Activated CD4-positive, alpha-beta T cell treated with anti-CD3 and anti-CD28 coated beads, Interleukin-2, amount 10 ng/mL, durations not matched to agents 24 days and 14 days (primary cell): ENCODE measurements around the gene WIF1. TPM values are rescaled to one million over a fixed set of nuclear protein-coding genes. Genes with fewer than 3 reads are reported as not detected.

Source experiments
- DNase-seq: peaks from one replicate; pipeline ENCODE4 v3.0.0; 2022
- H3K27ac Mint-ChIP-seq: one replicate; pipeline ENCODE4 v1.8.0; 2022; ENCODE audit warnings: mild to moderate bottlenecking, mixed read lengths
- H3K27me3 Mint-ChIP-seq: one replicate; pipeline ENCODE4 v1.8.0; 2022; ENCODE audit warnings: mixed read lengths
- H3K36me3 Mint-ChIP-seq: one replicate; pipeline ENCODE4 v1.8.0; 2022; ENCODE audit warnings: low read depth, mild to moderate bottlenecking, mixed read lengths
- H3K4me1 Mint-ChIP-seq: one replicate; pipeline ENCODE4 v1.8.0; 2021; ENCODE audit warnings: mixed read lengths
- H3K4me3 Mint-ChIP-seq: one replicate; pipeline ENCODE4 v1.8.0; 2022; ENCODE audit warnings: mild to moderate bottlenecking, moderate library complexity, mixed read lengths
- H3K9me3 Mint-ChIP-seq: one replicate; pipeline ENCODE4 v1.8.0; 2021; ENCODE audit warnings: mixed read lengths
- intact Hi-C: fragments of 100-400 bp; cut with micrococcal nuclease; formaldehyde crosslinking; loops from one replicate; pipeline ENCODE4 v1.15.1; 2023
- total RNA-seq: library from RNA; stranded (reverse); gene quantifications from 2 replicates; pipeline ENCODE4 v1.2.3, GENCODE V29; 2022

Gene WIF1
- total RNA-seq, 1 donor from 2014 or later: not detected

DNA sequence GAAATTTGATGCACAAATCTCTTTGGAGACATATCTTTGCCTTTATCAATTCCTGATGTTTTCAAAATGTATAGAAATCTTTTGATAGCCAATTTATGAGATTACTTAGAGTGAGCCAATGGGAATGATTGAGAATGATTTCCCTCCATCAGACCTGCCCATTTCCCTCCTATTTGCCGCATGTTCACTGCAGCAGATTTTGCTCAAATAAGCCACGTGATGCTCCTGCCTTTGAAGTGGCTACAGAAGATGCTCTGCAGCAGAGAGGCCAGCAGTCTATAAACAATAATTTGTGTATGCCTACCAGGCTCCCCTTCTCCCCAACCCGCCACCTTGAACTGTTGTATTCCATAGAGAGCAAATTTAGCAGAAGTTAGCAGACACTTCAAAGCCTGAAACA lies 21.9 kb downstream of the WIF1 start:
- H3K27ac Mint-ChIP-seq: no peak overlapping the region
- H3K9me3 Mint-ChIP-seq: no peaks in the 10 kb centered on the region
- peaks cover 38% of the 10 kb centered on the region for H3K27me3 Mint-ChIP-seq
- no peaks in the 10 kb centered on the region for H3K36me3 Mint-ChIP-seq
- no peak overlapping the region for H3K4me3 Mint-ChIP-seq
- no peaks in the 10 kb centered on the region for H3K4me1 Mint-ChIP-seq
- intact Hi-C loops: no loop called here
- peak; percentile 45 for DNase-seq

- Mint-ChIP-seq H3K36me3 (no peaks in the 10 kb centered on the region), H3K27me3 (peaks cover 40% of the 10 kb centered on the region), H3K27ac (no peak overlapping the region), H3K4me1 (no peaks in the 10 kb centered on the region), H3K4me3 (no peak overlapping the region), H3K9me3 (no peaks in the 10 kb centered on the region)
- intact Hi-C loops: no loop called here
- DNase-seq: no peak
Measured at GRCh38 chr12:65098364-65098763, 22.7 kb downstream of the WIF1 start.

- peaks cover 35% of the 10 kb centered on the region for H3K27me3 Mint-ChIP-seq
- intact Hi-C loops: no loop called here
- H3K4me3 Mint-ChIP-seq: no peak overlapping the region
Measured at GRCh38 chr12:65094722-65095121, 26.4 kb downstream of the WIF1 start.

DNA sequence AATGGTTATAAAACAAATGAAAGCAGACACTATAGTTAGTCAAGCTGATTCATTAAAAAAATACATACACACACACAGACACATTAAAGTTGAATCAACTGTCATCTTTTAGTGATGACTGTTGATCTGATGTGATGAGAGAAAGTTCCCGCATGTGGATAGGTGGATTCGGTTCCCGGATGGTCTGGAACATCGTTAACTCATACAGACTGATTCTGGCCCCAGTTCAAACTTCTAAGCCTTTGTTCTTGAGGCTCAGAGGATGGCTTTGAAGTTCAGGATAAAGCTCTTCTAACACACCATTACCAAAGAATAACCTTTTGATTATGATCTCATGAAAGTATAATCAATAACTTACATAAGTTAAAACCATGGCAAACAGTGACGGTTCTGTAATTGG lies 27.5 kb downstream of the WIF1 start:
- no peak for DNase-seq
- intact Hi-C loops: no loop called here
- Mint-ChIP-seq H3K4me1 (no peaks in the 10 kb centered on the region), H3K4me3 (no peak overlapping the region), H3K9me3 (no peaks in the 10 kb centered on the region), H3K27ac (no peak overlapping the region), H3K36me3 (no peaks in the 10 kb centered on the region), H3K27me3 (peaks cover 26% of the 10 kb centered on the region)

More at GRCh38 chr12:65094722-65095121, 26.4 kb downstream of the WIF1 start:
- no peak for DNase-seq
- no peak overlapping the region for H3K27ac Mint-ChIP-seq
- H3K36me3 Mint-ChIP-seq: no peaks in the 10 kb centered on the region
- H3K4me1 Mint-ChIP-seq: no peaks in the 10 kb centered on the region
- H3K9me3 Mint-ChIP-seq: no peaks in the 10 kb centered on the region

GRCh38 chr12:65090461-65090860 lies 30.6 kb downstream of the WIF1 start:
- Mint-ChIP-seq H3K36me3 (no peaks in the 10 kb centered on the region), H3K4me3 (no peak overlapping the region), H3K9me3 (no peaks in the 10 kb centered on the region), H3K27me3 (peaks cover 17% of the 10 kb centered on the region), H3K4me1 (no peaks in the 10 kb centered on the region), H3K27ac (no peak overlapping the region)
- DNase-seq: no peak
- intact Hi-C loops: no loop called here

DNA sequence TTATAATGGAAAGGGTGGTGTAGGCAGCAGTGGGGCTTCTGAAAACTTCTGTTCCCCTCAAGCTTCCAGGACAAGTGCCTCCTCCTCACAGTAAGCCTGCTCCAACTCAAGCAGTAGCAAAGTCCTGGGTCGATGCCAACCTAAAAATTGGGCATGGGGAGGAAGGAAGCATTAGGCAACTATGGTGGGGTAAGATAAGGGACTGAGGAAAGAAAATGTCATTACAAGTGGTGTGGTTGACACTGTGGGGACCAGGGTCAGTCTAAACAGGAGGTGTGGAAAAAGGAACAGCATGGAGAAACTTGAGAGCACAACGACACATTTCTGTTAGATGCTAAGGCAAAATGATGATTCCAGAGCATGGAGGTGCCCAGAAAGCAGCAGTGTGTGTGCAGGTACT lies 34.9 kb downstream of the WIF1 start:
- H3K4me1 Mint-ChIP-seq: no peaks in the 10 kb centered on the region
- intact Hi-C loops: no loop called here
- no peak overlapping the region for H3K27ac Mint-ChIP-seq
- H3K36me3 Mint-ChIP-seq: no peaks in the 10 kb centered on the region
- DNase-seq: no peak
- H3K27me3 Mint-ChIP-seq: peaks cover 27% of the 10 kb centered on the region
- no peak overlapping the region for H3K4me3 Mint-ChIP-seq
- H3K9me3 Mint-ChIP-seq: no peaks in the 10 kb centered on the region

GRCh38 chr12:65084579-65084978 lies 36.5 kb downstream of the WIF1 start:
- H3K27ac Mint-ChIP-seq: no peak overlapping the region
- intact Hi-C loops: no loop called here
- H3K9me3 Mint-ChIP-seq: no peaks in the 10 kb centered on the region
- peaks cover 30% of the 10 kb centered on the region for H3K27me3 Mint-ChIP-seq
- no peaks in the 10 kb centered on the region for H3K36me3 Mint-ChIP-seq
- no peak overlapping the region for H3K4me3 Mint-ChIP-seq
- H3K4me1 Mint-ChIP-seq: no peaks in the 10 kb centered on the region
- DNase-seq: no peak

GRCh38 chr12:65083581-65083980 lies 37.5 kb downstream of the WIF1 start:
- intact Hi-C loops: no loop called here
- H3K4me3 Mint-ChIP-seq: no peak overlapping the region
- no peak for DNase-seq
- H3K27me3 Mint-ChIP-seq: peaks cover 30% of the 10 kb centered on the region
- no peak overlapping the region for H3K27ac Mint-ChIP-seq
- H3K9me3 Mint-ChIP-seq: no peaks in the 10 kb centered on the region
- no peaks in the 10 kb centered on the region for H3K4me1 Mint-ChIP-seq
- no peaks in the 10 kb centered on the region for H3K36me3 Mint-ChIP-seq

DNA sequence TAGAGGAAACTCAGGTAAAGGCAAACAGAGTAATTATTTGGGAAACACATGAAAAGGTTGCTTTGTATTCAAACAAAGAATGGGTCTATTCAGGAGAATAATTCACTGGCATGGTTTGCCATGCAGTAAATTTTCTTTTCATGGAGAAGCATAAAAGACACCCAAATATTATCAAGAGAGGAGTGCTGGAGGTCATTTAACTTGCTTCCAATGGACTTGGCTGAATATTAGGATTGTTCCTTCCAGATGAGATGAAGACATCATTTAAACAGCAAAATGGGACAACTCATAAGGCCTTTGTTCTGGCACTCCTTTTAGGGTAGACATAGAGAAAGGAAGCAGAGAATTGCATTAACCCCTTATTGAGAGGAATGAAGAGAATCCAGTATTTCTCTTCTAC lies 38.7 kb downstream of the WIF1 start:
- peaks cover 34% of the 10 kb centered on the region for H3K27me3 Mint-ChIP-seq
- no peak overlapping the region for H3K27ac Mint-ChIP-seq
- no peak for DNase-seq
- H3K4me1 Mint-ChIP-seq: no peaks in the 10 kb centered on the region
- intact Hi-C loops: no loop called here
- no peaks in the 10 kb centered on the region for H3K9me3 Mint-ChIP-seq
- no peaks in the 10 kb centered on the region for H3K36me3 Mint-ChIP-seq
- H3K4me3 Mint-ChIP-seq: no peak overlapping the region

DNA sequence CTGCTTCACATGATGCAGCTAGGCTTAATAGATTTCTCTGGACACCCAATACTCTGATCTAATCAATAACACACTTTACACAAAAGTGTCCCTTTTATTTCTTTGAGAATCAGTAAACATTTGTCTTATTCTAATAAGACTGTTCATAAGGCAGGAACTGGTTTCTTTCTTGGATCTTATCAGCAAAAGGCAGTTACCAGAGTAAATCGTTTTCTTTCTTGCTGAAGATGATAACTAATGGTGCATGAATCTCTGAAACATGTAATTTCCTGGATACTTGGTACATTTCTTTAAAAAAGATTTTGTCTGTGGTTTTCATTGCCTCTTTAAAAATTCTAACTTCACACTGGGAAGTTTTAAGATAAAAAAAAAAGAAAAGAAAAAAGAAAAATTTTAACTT lies 39.6 kb downstream of the WIF1 start:
- H3K4me1 Mint-ChIP-seq: no peaks in the 10 kb centered on the region
- no peak overlapping the region for H3K27ac Mint-ChIP-seq
- DNase-seq: no peak
- no peaks in the 10 kb centered on the region for H3K36me3 Mint-ChIP-seq
- H3K27me3 Mint-ChIP-seq: peaks cover 33% of the 10 kb centered on the region
- intact Hi-C loops: no loop called here
- no peaks in the 10 kb centered on the region for H3K9me3 Mint-ChIP-seq
- H3K4me3 Mint-ChIP-seq: no peak overlapping the region

DNA sequence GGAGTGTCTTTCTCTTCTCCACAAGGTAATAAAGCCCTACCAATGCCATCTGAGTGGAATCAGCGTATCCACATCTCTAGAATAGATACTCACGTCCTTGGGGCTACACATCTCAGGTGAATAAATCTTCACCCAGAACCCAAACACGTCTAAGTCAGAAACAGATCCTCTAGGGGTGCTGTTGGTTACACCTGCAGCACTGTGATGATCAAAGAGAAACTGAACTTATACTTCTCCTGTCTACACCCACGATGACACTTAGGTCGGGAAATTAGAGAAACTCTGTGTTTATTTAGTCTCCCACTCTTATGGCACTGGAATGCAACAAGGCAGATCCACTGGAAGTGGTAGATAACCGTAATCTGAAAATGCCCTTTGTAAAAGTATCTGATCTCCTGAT lies 46.2 kb downstream of the WIF1 start:
- no peaks in the 10 kb centered on the region for H3K9me3 Mint-ChIP-seq
- peaks cover 16% of the 10 kb centered on the region for H3K27me3 Mint-ChIP-seq
- no peak overlapping the region for H3K27ac Mint-ChIP-seq
- intact Hi-C loops: no loop called here
- H3K4me3 Mint-ChIP-seq: no peak overlapping the region
- no peaks in the 10 kb centered on the region for H3K4me1 Mint-ChIP-seq
- no peaks in the 10 kb centered on the region for H3K36me3 Mint-ChIP-seq
- no peak for DNase-seq

DNA sequence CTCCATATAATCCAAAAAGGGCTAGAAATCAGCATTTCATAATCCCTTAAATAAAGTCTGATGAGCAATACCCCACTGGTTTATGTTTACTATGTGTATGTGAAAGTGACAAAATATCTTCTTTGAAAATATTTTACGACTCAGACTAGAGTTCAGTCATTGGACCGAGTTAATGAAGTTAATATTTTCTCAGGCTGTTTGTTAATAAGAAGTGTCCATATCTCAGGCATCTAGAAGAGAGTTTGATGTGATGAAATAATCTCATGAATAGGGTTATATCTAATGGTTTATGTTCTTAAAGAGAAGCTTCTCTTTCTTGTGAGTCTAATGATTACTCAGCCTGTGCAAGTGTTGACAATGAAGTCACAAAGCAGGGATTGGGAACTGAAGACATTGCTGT lies 51.8 kb downstream of the WIF1 start:
- H3K27ac Mint-ChIP-seq: no peak overlapping the region
- no peak for DNase-seq
- no peaks in the 10 kb centered on the region for H3K36me3 Mint-ChIP-seq
- H3K4me3 Mint-ChIP-seq: no peak overlapping the region
- intact Hi-C loops: no loop called here
- H3K9me3 Mint-ChIP-seq: no peaks in the 10 kb centered on the region
- H3K27me3 Mint-ChIP-seq: peaks cover 18% of the 10 kb centered on the region
- no peaks in the 10 kb centered on the region for H3K4me1 Mint-ChIP-seq

- Mint-ChIP-seq H3K4me3 (no peak overlapping the region), H3K36me3 (no peaks in the 10 kb centered on the region), H3K27ac (no peak overlapping the region), H3K9me3 (no peaks in the 10 kb centered on the region), H3K4me1 (no peaks in the 10 kb centered on the region), H3K27me3 (peaks cover 23% of the 10 kb centered on the region)
- intact Hi-C loops: no loop called here
- no peak for DNase-seq
Measured at GRCh38 chr12:65067383-65067782, 53.7 kb downstream of the WIF1 start.

GRCh38 chr12:65055859-65056258 lies 65.2 kb downstream of the WIF1 start:
- H3K27me3 Mint-ChIP-seq: peaks cover 3% of the 10 kb centered on the region
- H3K4me1 Mint-ChIP-seq: no peaks in the 10 kb centered on the region
- no peak for DNase-seq
- H3K36me3 Mint-ChIP-seq: no peaks in the 10 kb centered on the region
- H3K9me3 Mint-ChIP-seq: no peaks in the 10 kb centered on the region
- H3K27ac Mint-ChIP-seq: no peak overlapping the region
- no peak overlapping the region for H3K4me3 Mint-ChIP-seq
- intact Hi-C loops: no loop called here

DNA sequence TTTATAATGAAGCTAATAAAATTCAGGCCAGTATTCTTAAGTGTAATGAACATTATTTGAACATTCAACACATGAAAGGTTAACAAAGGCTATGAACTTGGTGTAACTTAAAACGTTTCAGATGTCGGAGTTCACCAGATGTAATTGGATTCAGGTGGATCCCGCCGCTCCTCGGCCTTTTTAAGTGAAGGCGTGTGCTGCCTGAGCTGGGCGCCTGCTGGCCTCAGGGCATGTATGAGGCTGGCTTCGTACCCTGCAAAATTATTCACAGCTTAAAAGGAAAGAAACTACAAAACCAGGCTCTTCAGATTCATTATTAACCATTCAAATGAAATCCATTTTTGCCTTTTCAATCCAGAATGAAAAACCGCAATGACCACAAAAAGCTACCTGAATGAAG lies 69.9 kb downstream of the WIF1 start:
- H3K27me3 Mint-ChIP-seq: peaks cover 13% of the 10 kb centered on the region
- no peak overlapping the region for H3K27ac Mint-ChIP-seq
- no peaks in the 10 kb centered on the region for H3K36me3 Mint-ChIP-seq
- H3K4me3 Mint-ChIP-seq: no peak overlapping the region
- no peaks in the 10 kb centered on the region for H3K4me1 Mint-ChIP-seq
- H3K9me3 Mint-ChIP-seq: no peaks in the 10 kb centered on the region
- DNase-seq: no peak
- intact Hi-C loops: no loop called here
